Pancreas (tissue), 10 donors: ENCODE data around the gene C3orf52. TPM values are rescaled to one million over a fixed set of nuclear protein-coding genes. Genes with fewer than 3 reads are reported as not detected.
A peak's percentile ranks its signal among the peaks of the same experiment; 100 is the strongest.

Experiments used
- ATAC-seq, 4 donors: fragments of 200-7000 bp; cut with Tn5 transposase; one replicate each; pipeline versions ENCODE4 v1.8.0 to v1.9.1; 2020; ENCODE audit warnings: mild to moderate bottlenecking in 4 of 4, moderate library complexity in 4 of 4
- DNase-seq, 6 donors: peaks; one replicate each; pipeline ENCODE4 v3.0.0-alpha.2; 2020
- FAIRE-seq: peaks from 2 replicates; lab custom pipeline; 2012; peaks lifted over from hg19 to GRCh38; lab: Jason Lieb, UNC
- H3K27ac ChIP-seq, 4 donors: fragments of 200-600 bp; sonication (generic); 1 replicate in 3 of 4; 2 replicates in 1 of 4; pipeline versions ENCODE4 v1.5.0 to v1.8.0; 2020
- H3K27me3 ChIP-seq, 4 donors: fragments of 200-600 bp; one replicate each; pipeline ENCODE4 v1.8.0; 2021
- H3K36me3 ChIP-seq, 3 donors: fragments of 200-600 bp; sonication (generic) in 1 of 3; one replicate each; pipeline versions ENCODE4 v1.5.0 to v1.8.0; 2020 to 2021
- H3K4me1 ChIP-seq, 3 donors: fragments of 200-600 bp; one replicate each; pipeline ENCODE4 v1.8.0; 2021
- H3K4me3 ChIP-seq, 4 donors: fragments of 200-600 bp; sonication (generic) in 2 of 4; one replicate each; pipeline versions ENCODE4 v1.5.0 to v1.8.0; 2020 to 2021
- H3K9me3 ChIP-seq, 4 donors: fragments of 200-600 bp; one replicate each; pipeline ENCODE4 v1.8.0; 2021
- CTCF ChIP-seq, 4 donors: fragments of 200-600 bp; sonication (generic) in 3 of 4; IDR thresholded peaks; one replicate each; pipeline versions ENCODE4 v1.5.0 to v1.8.0; 2021; ENCODE audit warnings: antibody characterized with exemption in 4 of 4
- WGBS, 2 donors: extraction: QIAGEN DNeasy Blood & Tissue Kit; methylation state at CpG; one replicate each; pipeline ENCODE4 v1.1.7; 2013; 5-methylcytosine and 5-hydroxymethylcytosine counted together
- intact Hi-C, 3 donors: fragments of 100-400 bp; cut with DNase I; formaldehyde crosslinking; loops; one replicate each; pipeline versions ENCODE4 v1.11.1 to v1.14.2; 2022
- polyA plus RNA-seq, 2 donors: library from polyadenylated mRNA; stranded (reverse); fragments of 200-250 nt; gene quantifications; one replicate each; pipeline ENCODE4 v1.2.3, GENCODE V29; 2013
- total RNA-seq, 6 donors: library from RNA; stranded (reverse); fragmentation: NEBNext Ultra II Directional in 4 of 6; extraction: Animal tissue kit (Norgen Biotek cat#: 25700) in 4 of 6; gene quantifications; one replicate each; pipeline versions ENCODE4 v1.2.1 to v1.2.4, GENCODE V29; 2021 to 2023
- donor health status: healthy with polysubstance abuse.
- donor health status: DM: no; HTN: no; CAD: no; lungs with moderate emphysema.
- donor health status: DM: no; HTN: no; CAD: no.
- donor health status: control.
- donor health status: control.
- donor health status: Bipolar disorder and iron deficiency.
- donor health status: DM: yes; HTN: yes; CAD: no.
- donor health status: DM: no; HTN: no; CAD: no.
- donor health status: DM: no; HTN: no; CAD: no.
- donor health status: DM: yes; HTN: yes; CAD: no.

C3orf52 gene
- total and polyA plus RNA-seq, 8 donors, result 9.7 to 51.7 (median 21.4) TPM

DNA sequence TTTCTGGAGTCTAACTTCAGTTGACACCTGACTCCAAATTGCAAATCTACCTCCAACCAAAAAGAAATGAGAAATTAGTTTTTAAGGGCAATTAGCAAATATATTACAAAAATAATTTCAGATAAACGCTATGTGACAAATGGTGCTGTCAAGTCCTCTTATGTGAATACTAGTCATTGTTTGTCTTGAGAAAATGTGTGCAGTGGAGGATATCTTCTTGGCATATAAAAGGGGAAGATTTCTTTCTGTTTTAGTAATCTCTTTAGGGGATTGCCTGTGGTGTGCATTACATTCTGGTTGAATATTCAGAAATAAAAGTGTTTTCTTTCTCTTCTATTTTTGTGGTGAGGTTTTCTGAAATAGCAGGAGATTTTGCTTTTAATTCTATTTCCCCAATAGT is 49.9 kb downstream of the C3orf52 start:
- no peak for DNase-seq
- no peak overlapping the region for H3K4me3 ChIP-seq
- no peak for ATAC-seq
- 62 to 64% methylated on average over 1 of the region's 1 CpG for WGBS, 2 donors
- intact Hi-C loops, result no loop called here
- H3K27ac ChIP-seq, result no peak overlapping the region
- H3K4me1 ChIP-seq, result peaks cover 4 to 12% (median 6%) of the 10 kb centered on the region in 3 donors
- H3K9me3 ChIP-seq, result no peaks in the 10 kb centered on the region
- H3K36me3 ChIP-seq, result no peaks in the 10 kb centered on the region
- TF ChIP-seq CTCF (IDR thresholded peaks at IDR 0.05), result no peak
- FAIRE-seq, result no peak
- no peaks in the 10 kb centered on the region for H3K27me3 ChIP-seq

- intact Hi-C loops, result no loop called here
- Histone ChIP-seq H3K9me3 (no peaks in the 10 kb centered on the region), H3K4me1 (peaks cover 4 to 12% (median 6%) of the 10 kb centered on the region in 3 donors), H3K27ac (no peak overlapping the region), H3K36me3 (no peaks in the 10 kb centered on the region), H3K27me3 (no peaks in the 10 kb centered on the region), H3K4me3 (no peak overlapping the region)
- WGBS, 2 donors, result 47 to 52% methylated on average over 5 of the region's 5 CpGs
- no peak for FAIRE-seq
- ATAC-seq, result peak in 2 of 4 donors; percentile 30 to 56
- TF ChIP-seq CTCF (IDR thresholded peaks at IDR 0.05), result no peak
- DNase-seq, result no peak
These were observed 50.9 kb downstream of the C3orf52 start for GRCh38 chr3:112136959-112137693.

DNA sequence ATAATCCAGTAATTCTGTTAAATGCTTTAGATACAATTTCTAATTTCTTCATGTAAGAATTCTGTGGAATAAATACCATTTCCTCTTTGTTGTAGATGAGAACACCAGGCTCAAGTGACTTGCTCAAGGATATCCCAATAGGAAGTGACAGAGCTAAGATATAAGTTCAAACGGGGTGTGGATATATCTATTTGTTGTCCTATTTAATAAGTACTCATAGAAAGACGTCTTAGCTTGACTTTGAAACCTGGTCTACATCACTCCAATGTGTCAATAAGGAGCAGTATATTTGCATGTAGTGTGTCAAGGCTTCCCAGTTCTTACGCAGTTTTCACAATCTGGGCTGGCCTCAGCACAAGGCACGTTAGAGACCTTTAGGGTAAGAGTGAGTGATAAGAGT is 51.6 kb downstream of the C3orf52 start:
- DNase-seq (no peak), FAIRE-seq (no peak), ATAC-seq (no peak)
- Histone ChIP-seq H3K36me3 (no peaks in the 10 kb centered on the region), H3K9me3 (no peaks in the 10 kb centered on the region), H3K4me1 (peaks cover 4 to 12% (median 6%) of the 10 kb centered on the region in 3 donors), H3K4me3 (no peak overlapping the region), H3K27me3 (no peaks in the 10 kb centered on the region), H3K27ac (no peak overlapping the region)
- TF ChIP-seq CTCF (IDR thresholded peaks at IDR 0.05), result no peak
- WGBS, 2 donors, result 62 to 64% methylated on average over 4 of the region's 4 CpGs
- intact Hi-C loops, result no loop called here

GRCh38 chr3:112138219-112138969 is 52.2 kb downstream of the C3orf52 start:
- TF ChIP-seq CTCF (IDR thresholded peaks at IDR 0.05), result no peak
- Histone ChIP-seq H3K27me3 (no peaks in the 10 kb centered on the region), H3K9me3 (no peaks in the 10 kb centered on the region), H3K4me3 (no peak overlapping the region), H3K27ac (no peak overlapping the region), H3K36me3 (no peaks in the 10 kb centered on the region), H3K4me1 (peaks cover 4 to 12% (median 6%) of the 10 kb centered on the region in 3 donors)
- 58 to 59% methylated on average over 1 of the region's 1 CpG for WGBS, 2 donors
- DNase-seq (no peak), ATAC-seq (no peak), FAIRE-seq (no peak)
- intact Hi-C loops, result no loop called here
